CD4-positive, alpha-beta T cell treated with Interleukin-2 at 100 ng/mL for 4 hours (primary cell): ENCODE data around the gene LRRC34.

ENCODE experiments used
- DNase-seq: peaks from one replicate; pipeline ENCODE4 v3.0.0-alpha.2; 2020; ENCODE audit warnings: low spot score

LRRC34 gene

DNA sequence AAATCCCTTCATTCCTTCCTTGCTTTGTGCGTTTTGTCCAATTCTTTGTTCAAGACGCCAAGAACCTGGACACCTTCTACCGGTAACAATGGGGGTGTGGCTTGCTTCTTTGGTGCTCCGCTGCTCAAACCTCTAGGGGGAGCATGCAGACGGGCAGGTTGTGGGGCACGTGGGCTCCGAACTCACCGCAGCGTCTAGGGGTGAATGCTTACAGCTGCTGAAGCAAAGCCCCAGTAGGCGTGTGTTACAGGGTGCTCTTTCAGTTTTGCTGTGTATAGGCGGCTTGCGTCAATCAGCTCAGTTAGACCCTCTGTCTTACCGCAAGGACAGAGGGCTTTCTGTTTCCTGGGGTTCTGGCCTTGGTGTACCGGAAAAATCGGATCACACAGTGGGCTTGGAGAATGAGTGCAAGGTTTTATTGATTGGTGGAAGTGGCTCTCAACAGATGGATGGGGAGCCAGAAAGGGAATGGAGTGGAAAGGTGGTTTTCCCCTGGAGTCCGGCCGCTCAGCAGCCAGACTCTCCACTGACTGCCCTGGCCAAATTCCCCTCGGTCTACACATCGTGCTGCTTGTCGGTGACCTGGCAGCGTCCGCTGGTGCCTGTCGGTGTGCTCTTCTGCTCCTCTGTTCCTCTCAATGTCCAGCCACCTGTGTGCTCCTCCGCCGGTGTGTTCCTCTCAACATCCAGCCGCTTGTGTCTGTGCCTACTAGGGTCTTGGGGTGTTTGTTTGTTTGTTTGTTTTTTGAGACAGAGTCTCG lies 1.2 kb upstream of the LRRC34 start:
- DNase-seq, result peak; percentile 77

DNA sequence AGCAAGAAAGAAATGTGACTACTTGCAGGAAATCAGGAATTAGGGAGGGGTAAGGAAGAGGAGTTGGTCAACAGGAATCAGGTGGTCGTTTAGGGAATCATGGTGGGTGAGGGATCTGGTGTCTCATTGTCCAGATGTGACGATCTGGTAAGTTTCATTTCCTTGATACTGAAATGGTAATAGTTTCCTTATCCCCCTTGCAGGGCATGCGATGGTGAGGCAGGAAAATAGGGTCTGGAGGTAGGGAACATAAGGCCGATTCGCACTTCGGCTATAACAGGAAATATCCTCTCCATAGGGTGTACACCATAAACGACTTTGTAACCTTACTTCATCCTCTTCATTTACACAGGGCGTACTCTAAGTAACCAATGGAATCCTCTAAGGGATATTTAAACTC lies 574 bp upstream of the LRRC34 start:
- no peak for DNase-seq

GRCh38 chr3:169811631-169812331 lies 923 bp downstream of the LRRC34 start:
- DNase-seq, result no peak

- DNase-seq, result no peak
These were observed 3.4 kb downstream of the LRRC34 start for GRCh38 chr3:169809230-169809795.

- no peak for DNase-seq
These were observed 8.0 kb downstream of the LRRC34 start for GRCh38 chr3:169804681-169805080.

- DNase-seq, result no peak
These were observed 20.3 kb downstream of the LRRC34 start for GRCh38 chr3:169792359-169792758.

DNA sequence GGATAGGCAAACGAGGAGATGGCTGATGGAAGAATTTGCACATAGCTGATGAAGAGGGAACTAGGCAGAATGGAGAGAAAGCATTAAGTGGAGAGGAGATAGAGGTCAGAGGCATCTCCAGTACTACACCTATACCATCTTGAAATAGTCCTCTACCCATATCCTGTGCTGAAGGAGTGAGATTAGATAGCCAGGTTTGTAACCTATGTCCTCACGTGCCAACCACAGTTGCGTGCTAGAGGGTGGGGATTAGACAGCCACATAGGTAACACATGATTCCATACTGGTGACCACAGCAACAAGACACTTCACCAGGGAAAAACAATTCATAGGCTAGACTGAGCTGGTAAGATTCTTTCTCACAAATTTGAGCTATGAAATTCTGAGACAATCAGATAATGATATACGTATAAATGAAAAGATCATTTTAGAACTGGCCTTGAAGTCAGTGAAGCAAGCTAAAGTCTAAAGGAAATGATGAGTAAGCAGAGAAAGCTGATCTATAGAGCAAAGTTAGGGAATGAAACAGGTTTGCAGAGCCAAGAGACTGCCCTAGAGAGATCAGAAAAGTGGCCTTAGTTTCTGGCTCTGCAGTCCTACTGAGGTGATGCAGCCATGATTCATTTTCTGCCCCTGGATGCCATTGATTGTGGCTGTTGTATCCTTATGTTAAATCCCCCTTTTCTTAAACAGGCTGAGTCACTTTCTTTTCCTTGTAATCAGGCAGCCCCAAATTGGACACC lies 21.8 kb downstream of the LRRC34 start:
- no peak for DNase-seq

- DNase-seq, result no peak
These were observed 22.5 kb downstream of the LRRC34 start for GRCh38 chr3:169790219-169790618.

- DNase-seq, result no peak
These were observed 24.9 kb downstream of the LRRC34 start for GRCh38 chr3:169787791-169788190.

- no peak for DNase-seq
These were observed 25.6 kb downstream of the LRRC34 start for GRCh38 chr3:169787120-169787519.

GRCh38 chr3:169781209-169781855 lies 31.4 kb downstream of the LRRC34 start:
- no peak for DNase-seq

GRCh38 chr3:169780742-169781141 lies 32.0 kb downstream of the LRRC34 start:
- DNase-seq, result no peak

DNA sequence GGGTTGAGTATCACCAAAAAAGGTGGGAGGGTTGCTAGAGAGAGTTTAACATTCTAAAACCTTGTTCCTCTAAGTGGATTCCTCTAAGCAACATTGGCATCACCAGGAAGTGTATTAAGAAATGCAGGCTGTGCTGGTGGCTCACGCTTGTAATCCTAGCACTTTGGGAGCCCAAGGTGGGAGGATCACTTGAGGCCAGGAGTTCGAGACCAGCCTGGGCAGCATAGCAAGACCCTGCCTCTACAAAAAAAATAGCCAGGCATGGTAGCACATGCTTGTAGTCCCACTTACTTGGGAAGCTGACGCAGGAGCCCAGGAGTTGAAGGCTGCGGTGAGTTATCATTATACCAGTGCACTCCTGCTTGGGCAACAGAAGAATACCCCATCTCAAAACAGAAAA lies 34.9 kb downstream of the LRRC34 start:
- DNase-seq, result no peak

GRCh38 chr3:169774186-169774585 lies 38.5 kb downstream of the LRRC34 start:
- no peak for DNase-seq

GRCh38 chr3:169772897-169773816 lies 39.5 kb downstream of the LRRC34 start, which contains the start of gene MYNN:
TSS of gene MYNN (plus strand) at chr3:169773396. CDS start at chr3:169774296, 900 bp downstream.
- DNase-seq, result peak; percentile 89

GRCh38 chr3:169772305-169772896 lies 40.3 kb downstream of the LRRC34 start:
- peak; percentile 54 for DNase-seq

- DNase-seq, result peak; percentile 92
These were observed 41.0 kb downstream of the LRRC34 start for GRCh38 chr3:169771497-169772304.

- peak; percentile 65 for DNase-seq
These were observed 43.2 kb downstream of the LRRC34 start, which contains the start of gene ACTRT3 for GRCh38 chr3:169769287-169770181. TSS of gene ACTRT3 (minus strand) at chr3:169769561. CDS start at chr3:169769520, 41 bp downstream.
